Esophagus (tissue), 2 donors: Measurements from ENCODE around the gene GFOD1. TPM values are rescaled to one million over a fixed set of nuclear protein-coding genes. Genes with fewer than 3 reads are reported as not detected.

Experiments
- H3K27ac ChIP-seq, 2 donors: one replicate each; pipeline ENCODE4 v1.5.1; 2013; ENCODE audit warnings: low read depth in 2 of 2, mild to moderate bottlenecking in 2 of 2, inconsistent platforms in 1 of 2, low read length in 1 of 2, moderate library complexity in 1 of 2
- H3K27me3 ChIP-seq, 2 donors: one replicate each; pipeline ENCODE4 v1.6.1; 2013; ENCODE audit warnings: low read length in 2 of 2, control low read depth in 1 of 2, mild to moderate bottlenecking in 1 of 2; ENCODE audit not compliant: insufficient read depth in 2 of 2, control insufficient read depth in 1 of 2
- H3K36me3 ChIP-seq, 2 donors: one replicate each; pipeline ENCODE4 v1.6.1; 2013; ENCODE audit warnings: low read length in 1 of 2; ENCODE audit not compliant: control insufficient read depth in 2 of 2, insufficient read depth in 2 of 2
- H3K4me1 ChIP-seq, 2 donors: one replicate each; pipeline ENCODE4 v1.6.1; 2013; ENCODE audit warnings: low read length in 1 of 2; ENCODE audit not compliant: control insufficient read depth in 2 of 2, insufficient read depth in 2 of 2
- H3K4me3 ChIP-seq, 2 donors: one replicate each; pipeline ENCODE4 v1.5.1; 2013; ENCODE audit warnings: low read length in 2 of 2, mild to moderate bottlenecking in 2 of 2, low read depth in 1 of 2, moderate library complexity in 1 of 2
- H3K9me3 ChIP-seq, 2 donors: one replicate each; pipeline ENCODE4 v1.6.1; 2013; ENCODE audit warnings: mild to moderate bottlenecking in 2 of 2, low read depth in 1 of 2, low read length in 1 of 2, moderate library complexity in 1 of 2; ENCODE audit not compliant: control insufficient read depth in 2 of 2, insufficient read depth in 1 of 2
- WGBS, 2 donors: extraction: QIAGEN DNeasy Blood & Tissue Kit; methylation state at CpG; one replicate each; pipeline ENCODE4 v1.1.7; 2013; 5-methylcytosine and 5-hydroxymethylcytosine counted together
- polyA plus RNA-seq, 2 donors: library from polyadenylated mRNA; stranded (reverse); fragments of 200-250 nt; gene quantifications; one replicate each; pipeline ENCODE4 v1.2.3, GENCODE V29; 2013
- donor health status: healthy with polysubstance abuse.
- donor health status: Bipolar disorder and iron deficiency.

The GFOD1 gene
- polyA plus RNA-seq, 2 donors = 4.2 to 6.8 TPM

GRCh38 chr6:13526727-13527670 lies 39.6 kb upstream of the GFOD1 start:
- H3K9me3 ChIP-seq = no peaks in the 10 kb centered on the region
- H3K36me3 ChIP-seq = no peaks in the 10 kb centered on the region
- H3K4me3 ChIP-seq = no peak overlapping the region
- 58 to 67% methylated on average over 17 of the region's 17 CpGs for WGBS, 2 donors
- peaks cover 0 to 3% of the 10 kb centered on the region in 2 donors for H3K4me1 ChIP-seq
- H3K27ac ChIP-seq = peak overlapping the region; percentile 20 to 67
- no peaks in the 10 kb centered on the region for H3K27me3 ChIP-seq

- Histone ChIP-seq H3K9me3 (no peaks in the 10 kb centered on the region), H3K4me3 (no peak overlapping the region), H3K4me1 (peaks cover 0 to 3% of the 10 kb centered on the region in 2 donors), H3K27me3 (no peaks in the 10 kb centered on the region), H3K36me3 (no peaks in the 10 kb centered on the region), H3K27ac (no peak overlapping the region)
- 69 to 79% methylated on average over 1 of the region's 1 CpG for whole genome bisulfite sequencing, 2 donors
Observed at GRCh38 chr6:13526357-13526726, 38.9 kb upstream of the GFOD1 start.

GRCh38 chr6:13524801-13525508 lies 37.6 kb upstream of the GFOD1 start:
- 81 to 93% methylated on average over 12 of the region's 12 CpGs for WGBS, 2 donors
- H3K9me3 ChIP-seq = no peaks in the 10 kb centered on the region
- H3K36me3 ChIP-seq = no peaks in the 10 kb centered on the region
- H3K27me3 ChIP-seq = no peaks in the 10 kb centered on the region
- H3K4me3 ChIP-seq = no peak overlapping the region
- no peak overlapping the region for H3K27ac ChIP-seq
- peaks cover 0 to 3% of the 10 kb centered on the region in 2 donors for H3K4me1 ChIP-seq

GRCh38 chr6:13523826-13524622 lies 36.6 kb upstream of the GFOD1 start:
- Histone ChIP-seq H3K27ac (no peak overlapping the region), H3K4me3 (no peak overlapping the region), H3K36me3 (no peaks in the 10 kb centered on the region), H3K4me1 (peaks cover 0 to 3% of the 10 kb centered on the region in 2 donors), H3K27me3 (no peaks in the 10 kb centered on the region), H3K9me3 (no peaks in the 10 kb centered on the region)
- WGBS, 2 donors = 76 to 81% methylated on average over 11 of the region's 11 CpGs

- H3K27ac ChIP-seq = no peak overlapping the region
- H3K4me1 ChIP-seq = peaks cover 0 to 3% of the 10 kb centered on the region in 2 donors
- no peaks in the 10 kb centered on the region for H3K9me3 ChIP-seq
- no peaks in the 10 kb centered on the region for H3K27me3 ChIP-seq
- H3K36me3 ChIP-seq = no peaks in the 10 kb centered on the region
- 73 to 74% methylated on average over 4 of the region's 4 CpGs for WGBS, 2 donors
- no peak overlapping the region for H3K4me3 ChIP-seq
Observed at GRCh38 chr6:13522656-13523055, 35.3 kb upstream of the GFOD1 start.

GRCh38 chr6:13519839-13520238 lies 32.4 kb upstream of the GFOD1 start:
- H3K4me3 ChIP-seq = no peak overlapping the region
- H3K27me3 ChIP-seq = no peaks in the 10 kb centered on the region
- no peaks in the 10 kb centered on the region for H3K4me1 ChIP-seq
- no peak overlapping the region for H3K27ac ChIP-seq
- 93 to 94% methylated on average over 4 of the region's 4 CpGs for WGBS, 2 donors
- H3K9me3 ChIP-seq = no peaks in the 10 kb centered on the region
- H3K36me3 ChIP-seq = no peaks in the 10 kb centered on the region

- Histone ChIP-seq H3K4me3 (no peak overlapping the region), H3K4me1 (no peaks in the 10 kb centered on the region), H3K27me3 (no peaks in the 10 kb centered on the region), H3K27ac (no peak overlapping the region), H3K36me3 (no peaks in the 10 kb centered on the region), H3K9me3 (no peaks in the 10 kb centered on the region)
- 43 to 47% methylated on average over 3 of the region's 3 CpGs for WGBS, 2 donors
Observed at GRCh38 chr6:13517116-13517515, 29.7 kb upstream of the GFOD1 start.

- Histone ChIP-seq H3K36me3 (no peaks in the 10 kb centered on the region), H3K9me3 (no peaks in the 10 kb centered on the region), H3K4me3 (no peak overlapping the region), H3K27ac (no peak overlapping the region), H3K4me1 (no peaks in the 10 kb centered on the region), H3K27me3 (no peaks in the 10 kb centered on the region)
- 81 to 86% methylated on average over 3 of the region's 3 CpGs for WGBS, 2 donors
Observed at GRCh38 chr6:13515912-13516311, 28.5 kb upstream of the GFOD1 start.
